ENCODE measurements around the gene CFAP221. TPM values are rescaled to one million over a fixed set of nuclear protein-coding genes. Genes with fewer than 3 reads are reported as not detected.

The CFAP221 gene
- total RNA-seq, 1 donor from 2014 or later: 0.79 TPM

- no peak for DNase-seq
- ATAC-seq: no peak
- intact Hi-C loops (cut with micrococcal nuclease): no loop called here
These were observed 10.7 kb upstream of the CFAP221 start for GRCh38 chr2:119533560-119533959.

- intact Hi-C loops (cut with micrococcal nuclease): no loop called here
- DNase-seq: no peak
- ATAC-seq: no peak
These were observed 8.0 kb upstream of the CFAP221 start for GRCh38 chr2:119536211-119536610.

- ATAC-seq (no peak), DNase-seq (no peak)
- intact Hi-C loops (cut with micrococcal nuclease): no loop called here
These were observed 7.5 kb upstream of the CFAP221 start for GRCh38 chr2:119536707-119537106.

- intact Hi-C loops (cut with micrococcal nuclease): no loop called here
- ATAC-seq (no peak), DNase-seq (no peak)
These were observed 6.5 kb upstream of the CFAP221 start for GRCh38 chr2:119537792-119538191.

GRCh38 chr2:119541476-119541875, 2.8 kb upstream of the CFAP221 start:
- DNase-seq: no peak
- intact Hi-C loops (cut with micrococcal nuclease): no loop called here
- ATAC-seq: no peak

- intact Hi-C loops (cut with micrococcal nuclease): no loop called here
- ATAC-seq: no peak
These were observed 758 bp downstream of the CFAP221 start for GRCh38 chr2:119544939-119545475.

GRCh38 chr2:119545754-119546446, 1.7 kb downstream of the CFAP221 start:
- intact Hi-C loops (cut with micrococcal nuclease): no loop called here
- DNase-seq (no peak), ATAC-seq (no peak)

More at GRCh38 chr2:119544939-119545475, 758 bp downstream of the CFAP221 start:
- DNase-seq: no peak

- ATAC-seq (no peak), DNase-seq (no peak)
- intact Hi-C loops (cut with micrococcal nuclease): no loop called here
These were observed 2.2 kb downstream of the CFAP221 start for GRCh38 chr2:119546447-119546767.

GRCh38 chr2:119548516-119549120, 4.4 kb downstream of the CFAP221 start:
- intact Hi-C loops (cut with micrococcal nuclease): no loop called here
- no peak for ATAC-seq
- DNase-seq: no peak

GRCh38 chr2:119549241-119549640, 5.0 kb downstream of the CFAP221 start:
- intact Hi-C loops (cut with micrococcal nuclease): no loop called here
- DNase-seq (no peak), ATAC-seq (no peak)

GRCh38 chr2:119550346-119550745, 6.1 kb downstream of the CFAP221 start:
- DNase-seq (no peak), ATAC-seq (no peak)
- intact Hi-C loops (cut with micrococcal nuclease): no loop called here

GRCh38 chr2:119550856-119551255, 6.6 kb downstream of the CFAP221 start:
- DNase-seq (no peak), ATAC-seq (no peak)
- intact Hi-C loops (cut with micrococcal nuclease): no loop called here

GRCh38 chr2:119552902-119553301, 8.7 kb downstream of the CFAP221 start:
- intact Hi-C loops (cut with micrococcal nuclease): no loop called here
- DNase-seq (no peak), ATAC-seq (no peak)

GRCh38 chr2:119553687-119554344, 9.6 kb downstream of the CFAP221 start:
- ATAC-seq (no peak), DNase-seq (no peak)
- intact Hi-C loops (cut with micrococcal nuclease): no loop called here

GRCh38 chr2:119565481-119565880, 21.2 kb downstream of the CFAP221 start:
- intact Hi-C loops (cut with micrococcal nuclease): no loop called here
- DNase-seq: no peak
- ATAC-seq: no peak

GRCh38 chr2:119567292-119567691, 23.0 kb downstream of the CFAP221 start:
- intact Hi-C loops (cut with micrococcal nuclease): no loop called here
- no peak for ATAC-seq
- DNase-seq: no peak

- intact Hi-C loops (cut with micrococcal nuclease): no loop called here
- ATAC-seq: no peak
- DNase-seq: no peak
These were observed 30.0 kb downstream of the CFAP221 start for GRCh38 chr2:119574108-119574815.

GRCh38 chr2:119574864-119575263, 30.6 kb downstream of the CFAP221 start:
- ATAC-seq (no peak), DNase-seq (no peak)
- intact Hi-C loops (cut with micrococcal nuclease): no loop called here

- no peak for ATAC-seq
- no peak for DNase-seq
- intact Hi-C loops (cut with micrococcal nuclease): no loop called here
These were observed 31.2 kb downstream of the CFAP221 start for GRCh38 chr2:119575439-119575838.

Data from left ventricle myocardium superior (tissue), 1 donor.